NCI-H146 treated with DMSO at 0.1 percent for 48 hours (cell line): ENCODE measurements around the gene KLRB1.
"Not testable (repeated sequence)": the region's sequence is repeated elsewhere in the genome, so short reads cannot be mapped to it uniquely, and the experiment has no call there.

Source experiments
- DNase-seq: peaks from one replicate; lab custom pipeline; 2025; ENCODE audit not compliant: unreplicated experiment; lab: John Stamatoyannopoulos, UW

The KLRB1 gene

DNA sequence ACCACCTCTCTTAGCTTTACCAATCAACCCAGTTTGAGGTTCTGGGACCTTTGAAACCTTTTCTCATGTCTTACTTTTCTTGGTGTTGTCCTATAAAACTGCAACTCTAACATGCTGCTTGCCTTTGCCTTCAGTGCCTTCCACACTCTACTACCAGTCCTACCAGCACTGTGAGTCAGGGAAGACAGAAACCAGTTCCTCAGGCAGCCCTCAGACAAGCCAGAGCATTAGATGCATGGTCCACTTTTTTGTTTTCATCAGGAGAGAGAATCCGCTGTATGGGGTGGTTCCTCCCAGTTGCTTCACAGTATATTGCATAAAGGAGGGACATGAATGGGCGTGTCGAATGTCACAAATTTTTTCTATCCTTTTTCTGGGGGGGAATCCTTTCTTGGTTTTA is 17.3 kb upstream of the KLRB1 start:
- DNase-seq, result no peak

DNA sequence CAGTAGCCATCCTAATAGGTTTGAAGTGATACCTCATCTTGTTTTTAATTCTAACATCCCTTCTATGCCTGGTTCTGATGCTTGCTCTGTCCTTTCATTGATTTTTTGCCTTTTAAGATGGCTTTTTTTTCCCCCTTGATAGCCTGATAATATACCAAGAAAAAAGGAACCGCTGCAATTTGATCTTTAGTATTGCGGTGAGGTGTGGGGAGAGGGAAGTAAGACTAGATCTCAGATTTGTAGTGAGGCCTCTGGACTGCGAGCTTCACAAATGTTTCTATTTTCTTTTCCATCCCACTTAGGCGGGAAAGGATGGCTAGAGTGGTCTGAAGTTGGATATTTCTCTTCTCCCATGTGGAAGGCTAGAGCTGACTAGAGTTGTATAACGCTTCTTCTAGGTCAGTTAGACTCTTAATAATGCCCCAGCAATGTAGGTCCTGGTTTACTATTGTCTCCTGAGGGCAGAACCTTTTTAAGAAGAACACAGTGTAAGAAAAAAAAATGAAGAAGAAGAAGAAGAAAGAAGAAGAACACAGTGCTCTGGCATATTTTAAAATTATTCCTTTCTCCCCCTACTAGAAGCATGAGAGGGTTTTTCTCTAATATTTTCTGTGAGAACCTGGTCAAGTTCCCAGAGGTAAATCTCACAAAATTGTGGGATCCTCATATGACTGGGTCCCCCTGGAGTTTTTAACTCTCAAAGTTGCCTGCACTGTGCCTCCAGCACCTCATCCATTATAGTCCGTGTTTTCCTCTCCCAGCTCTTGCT is 11.9 kb upstream of the KLRB1 start:
- no peak for DNase-seq

- DNase-seq, result not testable (repeated sequence)
These were observed 11.2 kb upstream of the KLRB1 start for GRCh38 chr12:9618906-9619305.

DNA sequence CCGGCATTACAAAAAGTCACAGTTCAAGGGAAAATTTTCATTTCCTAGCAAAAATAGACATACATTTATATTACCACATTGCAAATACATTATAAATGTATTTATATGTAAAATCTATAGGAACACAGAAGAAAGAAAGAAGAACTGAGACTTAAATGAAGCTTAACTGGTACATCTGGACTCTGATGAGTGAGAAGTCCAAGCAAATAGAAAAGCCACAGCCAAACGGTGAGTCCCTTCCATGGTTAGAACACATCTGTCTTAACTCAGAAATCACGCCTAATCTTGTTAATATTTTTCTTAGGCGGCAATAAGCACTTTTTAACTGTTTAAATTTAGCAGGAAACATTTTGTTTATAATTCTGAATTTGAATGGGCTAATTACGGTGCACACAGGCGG is 9.4 kb upstream of the KLRB1 start:
- DNase-seq, result no peak

GRCh38 chr12:9615420-9616136 is 7.9 kb upstream of the KLRB1 start:
- DNase-seq, result peak; percentile 65

DNA sequence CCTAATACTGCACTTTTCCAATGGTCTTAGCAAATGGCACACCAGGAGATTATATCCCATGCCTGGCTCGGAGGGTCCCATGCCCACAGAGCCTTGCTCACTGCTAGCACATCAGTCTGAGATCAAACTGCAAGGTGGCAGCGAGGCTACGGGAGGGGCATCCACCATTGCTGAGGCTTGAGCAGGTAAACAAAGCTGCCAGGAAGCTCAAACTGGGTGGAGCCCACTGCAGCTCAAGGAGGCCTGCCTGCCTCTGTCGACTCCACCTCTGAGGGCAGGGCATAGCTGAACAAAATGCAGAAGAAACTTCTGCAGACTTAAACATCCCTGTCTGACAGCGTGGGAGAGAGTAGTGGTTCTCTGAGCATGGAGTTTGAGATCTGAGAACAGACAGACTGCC is 2.9 kb upstream of the KLRB1 start:
- not testable (repeated sequence) for DNase-seq

DNA sequence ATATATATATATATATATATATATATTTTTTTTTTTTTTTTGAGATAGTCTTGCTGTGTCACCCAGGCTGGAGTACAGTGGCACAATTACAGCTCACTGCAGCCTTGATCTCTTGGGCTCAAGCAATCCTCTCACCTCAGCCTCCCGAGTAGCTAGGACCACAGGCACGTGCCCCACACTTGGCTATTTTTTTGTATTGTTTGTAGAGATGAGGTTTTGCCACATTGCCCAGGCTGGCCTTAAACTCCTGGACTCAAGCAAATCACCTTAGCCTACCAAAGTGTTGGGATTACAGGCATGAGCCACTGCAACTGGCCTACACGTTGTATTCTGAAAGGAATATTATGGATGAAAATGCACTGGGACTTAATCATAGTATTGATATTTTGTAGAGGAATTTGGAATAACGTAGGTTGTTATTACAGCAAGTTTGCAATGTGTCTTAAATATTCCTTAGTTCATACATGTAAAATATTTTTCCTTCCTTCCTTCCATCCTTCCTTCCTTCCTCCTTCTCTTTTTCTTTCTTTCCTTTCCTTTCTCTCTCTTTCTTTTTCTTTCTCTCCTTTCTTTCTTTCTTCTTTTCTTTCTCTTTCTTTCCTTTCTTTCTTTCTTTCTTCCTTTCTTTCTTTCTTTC is 862 bp downstream of the KLRB1 start:
- no peak for DNase-seq

DNA sequence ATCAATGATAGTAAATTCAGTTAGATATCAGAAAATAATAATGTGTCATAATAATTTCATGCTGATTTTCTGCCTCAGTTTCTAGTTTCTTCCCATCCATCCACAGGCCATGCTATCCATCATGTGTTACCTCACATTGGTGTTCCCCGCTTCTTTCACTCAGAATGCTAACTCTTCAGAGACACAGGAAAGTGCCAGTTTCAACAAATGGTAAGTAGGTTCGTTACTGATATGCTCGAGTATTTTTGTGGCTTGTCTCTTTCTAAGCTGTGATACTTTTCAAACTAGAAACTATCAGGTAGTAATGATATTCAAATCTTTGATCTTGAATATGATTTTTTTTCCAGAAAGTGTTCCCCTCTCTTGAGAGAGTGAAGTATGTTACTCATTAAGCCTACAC is 1.5 kb downstream of the KLRB1 start:
- no peak for DNase-seq

DNA sequence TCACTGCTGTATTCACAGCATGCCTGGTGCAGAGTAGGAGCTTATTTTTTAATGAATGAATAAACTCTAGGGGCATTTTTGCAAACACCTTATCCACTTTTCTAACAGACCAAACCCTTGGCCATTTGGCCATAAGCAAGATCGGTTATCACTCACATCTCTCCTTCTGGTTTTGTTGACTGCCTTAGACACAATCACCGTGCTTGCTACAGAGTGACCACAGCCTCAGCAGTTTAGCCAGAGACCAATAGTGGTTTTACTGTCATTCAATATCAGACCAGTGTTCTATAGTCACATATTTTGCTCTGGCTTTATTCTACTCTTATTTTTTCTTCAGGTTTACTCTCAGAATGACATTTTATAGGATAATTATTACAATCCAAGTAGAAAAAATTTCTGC is 2.2 kb downstream of the KLRB1 start:
- no peak for DNase-seq

DNA sequence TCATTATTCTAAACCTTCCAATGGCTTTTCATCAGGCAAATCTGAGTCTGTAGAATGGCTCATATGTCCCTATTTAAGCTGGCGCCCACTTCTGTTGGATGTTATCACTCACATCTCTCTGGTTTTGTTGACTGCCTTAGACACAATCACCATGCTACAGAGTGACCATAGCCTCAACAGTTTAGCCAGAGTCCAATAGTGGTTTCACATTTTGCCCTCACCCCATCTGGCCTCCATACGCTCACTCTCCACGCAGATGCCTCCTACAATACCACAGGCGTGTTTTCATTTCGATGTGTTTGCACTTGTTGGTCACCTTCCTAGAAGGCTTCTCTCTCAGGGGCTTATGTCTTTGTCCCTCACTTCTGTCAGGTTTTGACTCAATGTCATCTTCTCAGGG is 3.4 kb downstream of the KLRB1 start:
- no peak for DNase-seq

- DNase-seq, result not testable (repeated sequence)
These were observed 7.3 kb downstream of the KLRB1 start for GRCh38 chr12:9600426-9600825.

- DNase-seq, result no peak
These were observed 9.4 kb downstream of the KLRB1 start for GRCh38 chr12:9598363-9598762.

DNA sequence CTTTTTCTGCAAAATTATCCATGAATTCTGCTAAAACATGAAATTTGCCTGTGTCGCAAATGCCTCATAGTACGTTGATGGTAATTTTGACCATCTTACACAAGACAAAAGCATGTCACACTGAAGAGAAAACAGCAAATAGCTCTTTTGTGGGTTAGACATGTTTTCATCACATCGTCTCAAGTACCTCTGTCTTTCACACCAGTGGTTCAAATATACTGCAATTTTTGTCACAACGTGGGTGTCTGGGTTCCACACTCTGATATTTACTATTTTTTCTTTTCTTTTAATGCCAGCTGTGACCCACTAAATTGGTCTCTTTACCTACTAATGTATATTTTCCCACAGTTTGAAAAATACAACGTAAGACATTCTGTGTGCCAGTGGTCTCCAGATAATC is 10.4 kb downstream of the KLRB1 start:
- DNase-seq, result no peak

DNA sequence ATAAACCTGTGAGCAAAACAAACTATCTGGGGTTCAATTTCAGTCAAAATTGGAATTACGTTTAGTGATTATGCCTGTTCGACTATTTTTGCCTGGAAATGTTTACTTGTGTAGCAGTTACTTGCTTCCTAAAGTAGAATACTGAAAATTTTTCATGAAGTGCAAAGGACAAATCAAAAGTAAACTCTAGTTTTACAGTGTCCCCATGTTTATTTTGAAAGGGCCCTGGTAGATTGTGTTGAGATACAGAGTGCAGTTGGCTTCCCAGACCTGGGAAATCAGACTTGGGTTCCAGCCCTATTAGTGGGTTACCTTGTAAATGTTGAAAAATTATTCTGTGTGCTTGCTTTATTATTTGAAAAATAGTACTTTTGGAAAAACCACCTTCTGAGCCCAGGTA is 17.3 kb downstream of the KLRB1 start:
- no peak for DNase-seq

DNA sequence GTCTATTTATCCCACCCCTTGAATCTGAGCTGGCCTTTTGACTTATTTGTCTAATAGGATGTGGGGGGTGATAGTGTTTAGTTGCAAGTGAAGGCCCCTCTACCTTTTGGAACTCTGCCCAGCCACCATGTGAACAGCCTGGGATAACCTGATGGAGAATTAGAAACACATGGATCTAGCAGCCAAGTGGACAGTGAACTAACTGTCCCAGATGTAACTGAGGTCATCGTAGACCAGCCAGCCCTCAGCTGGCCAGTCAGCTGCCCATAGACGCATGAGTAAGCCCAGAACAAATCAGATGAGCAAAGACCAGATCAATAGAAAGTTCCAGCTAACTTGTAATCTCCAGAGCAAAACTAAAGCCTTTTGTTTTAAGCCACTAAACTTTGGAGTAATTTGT is 19.0 kb downstream of the KLRB1 start:
- no peak for DNase-seq

DNA sequence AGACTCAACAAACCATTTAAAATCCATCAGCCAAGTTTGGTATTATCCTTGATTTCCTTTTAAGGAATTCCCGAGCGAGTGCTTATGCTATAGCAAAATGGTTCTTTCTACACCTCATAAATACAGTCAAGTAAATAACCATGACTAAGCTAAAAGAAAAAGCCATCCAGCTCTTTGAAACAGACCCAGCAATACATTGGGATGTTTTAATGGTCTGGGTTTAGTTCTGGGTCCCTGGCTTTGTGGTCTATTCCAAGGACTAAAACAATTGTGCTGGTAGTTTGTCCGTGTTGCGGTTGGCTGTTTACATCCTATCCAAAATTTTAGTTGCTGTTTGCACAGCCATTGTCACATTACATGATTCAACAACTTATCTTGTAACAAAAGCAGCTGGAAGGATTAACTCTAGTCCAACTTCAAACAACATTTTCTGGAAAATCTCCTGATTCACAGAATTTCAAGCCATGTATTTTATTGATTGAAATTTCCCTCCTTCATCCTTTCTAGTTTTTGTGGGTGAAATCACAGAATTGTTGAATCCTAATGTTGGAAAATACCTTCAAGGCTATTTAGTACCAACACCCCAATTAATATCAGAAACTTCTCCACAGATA is 19.6 kb downstream of the KLRB1 start:
- DNase-seq, result no peak

DNA sequence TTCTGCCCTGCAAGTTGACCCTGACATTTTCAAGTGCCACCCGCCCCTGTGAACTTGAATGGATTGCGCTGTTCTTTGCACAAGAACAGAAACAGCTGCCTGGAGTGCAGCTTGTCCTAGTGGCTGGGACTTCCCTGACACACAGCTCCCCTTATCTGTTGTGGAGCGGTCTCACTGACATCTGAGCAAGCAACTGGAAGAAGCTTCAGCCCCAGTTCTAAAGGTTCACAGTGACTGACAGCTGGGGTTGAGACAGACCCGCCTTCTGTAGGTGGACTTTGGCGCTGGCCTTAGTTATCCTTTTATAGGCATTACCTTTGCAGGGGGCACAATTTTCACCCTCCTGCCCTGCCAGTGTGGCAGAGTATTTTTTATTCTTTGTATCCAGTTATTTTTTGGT is 30.0 kb downstream of the KLRB1 start:
- not testable (repeated sequence) for DNase-seq

DNA sequence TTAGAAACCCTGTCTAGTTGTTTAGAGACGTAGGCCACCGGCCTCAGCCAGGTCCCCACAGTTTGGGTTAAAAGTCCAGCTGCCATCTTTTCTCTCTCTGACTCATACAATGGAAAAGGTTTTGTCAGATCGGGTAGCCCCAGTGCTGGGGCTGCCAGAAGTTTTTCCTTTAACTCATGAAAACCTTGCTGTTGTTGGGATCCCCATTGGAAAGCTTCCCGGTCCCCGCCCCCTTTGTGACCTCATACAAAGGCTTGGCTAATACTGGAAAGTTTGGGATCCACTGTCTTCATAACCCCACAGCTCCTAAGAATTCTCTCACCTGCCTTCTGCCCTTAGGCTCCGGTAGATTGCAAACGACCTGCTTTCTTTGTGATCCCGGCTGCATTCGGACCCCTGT is 40.6 kb downstream of the KLRB1 start:
- DNase-seq, result not testable (repeated sequence)

DNA sequence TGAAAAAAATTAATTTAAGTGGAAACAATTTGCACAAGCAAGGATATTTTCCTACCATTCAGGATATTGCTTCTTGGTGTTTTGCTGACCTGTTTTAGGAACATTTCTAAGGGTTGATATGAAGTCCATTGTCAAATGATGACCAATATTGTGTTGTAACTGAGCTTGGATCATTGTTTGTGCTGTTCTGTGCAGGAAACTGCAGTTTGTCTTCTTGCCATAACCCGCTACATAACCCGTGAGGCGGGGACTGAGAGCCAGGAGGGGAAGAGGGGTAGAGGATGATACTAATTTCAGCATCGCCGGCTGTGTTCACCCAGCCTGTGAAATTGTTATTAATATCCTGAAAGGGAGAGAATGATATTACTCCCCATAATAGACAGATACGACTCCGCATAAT is 41.6 kb downstream of the KLRB1 start:
- not testable (repeated sequence) for DNase-seq

GRCh38 chr12:9564418-9564817 is 43.3 kb downstream of the KLRB1 start:
- not testable (repeated sequence) for DNase-seq

- DNase-seq, result not testable (repeated sequence)
These were observed 44.8 kb downstream of the KLRB1 start for GRCh38 chr12:9562841-9563453.
